Measurements from ENCODE around the gene FIS1. TPM values are rescaled to one million over a fixed set of nuclear protein-coding genes. Genes with fewer than 3 reads are reported as not detected.
A peak's percentile ranks its signal among the peaks of the same experiment; 100 is the strongest.
"Not testable (repeated sequence)": the region's sequence is repeated elsewhere in the genome, so short reads cannot be mapped to it uniquely, and the experiment has no call there.

FIS1 gene
- total RNA-seq, 1 donor from 2014 or later, result 209 TPM

GRCh38 chr7:101288439-101288838 is 43.6 kb upstream of the FIS1 start:
- no peak for DNase-seq (ENCODE audit: low read depth)
- Histone ChIP-seq H3K36me3 (ENCODE audit: control insufficient read depth, insufficient read depth, low read length) (no peaks in the 10 kb centered on the region), H3K27me3 (ENCODE audit: control insufficient read depth, insufficient read depth, low read length) (peaks cover 2% of the 10 kb centered on the region), H3K4me3 (ENCODE audit: low read depth, low read length) (no peak overlapping the region)
- no peak for FAIRE-seq
- no peak for TF ChIP-seq CTCF (IDR thresholded peaks at IDR 0.05; ENCODE audit: insufficient read depth, low read length, severe bottlenecking)

GRCh38 chr7:101287032-101287431 is 42.2 kb upstream of the FIS1 start:
- FAIRE-seq, result no peak
- no peak overlapping the region for H3K4me3 ChIP-seq (ENCODE audit: low read depth, low read length)
- H3K36me3 ChIP-seq (ENCODE audit: control insufficient read depth, insufficient read depth, low read length), result no peaks in the 10 kb centered on the region
- TF ChIP-seq CTCF (IDR thresholded peaks at IDR 0.05; ENCODE audit: insufficient read depth, low read length, severe bottlenecking), result no peak
- no peak for DNase-seq (ENCODE audit: low read depth)
- H3K27me3 ChIP-seq (ENCODE audit: control insufficient read depth, insufficient read depth, low read length), result peaks cover 2% of the 10 kb centered on the region

GRCh38 chr7:101285880-101286279 is 41.0 kb upstream of the FIS1 start:
- H3K4me3 ChIP-seq (ENCODE audit: low read depth, low read length); H3K36me3 ChIP-seq (ENCODE audit: control insufficient read depth, insufficient read depth, low read length); H3K27me3 ChIP-seq (ENCODE audit: control insufficient read depth, insufficient read depth, low read length); FAIRE-seq; DNase-seq (ENCODE audit: low read depth): not testable (repeated sequence)

- FAIRE-seq (no peak), DNase-seq (ENCODE audit: low read depth) (no peak)
- H3K36me3 ChIP-seq (ENCODE audit: control insufficient read depth, insufficient read depth, low read length), result no peaks in the 10 kb centered on the region
- no peak overlapping the region for H3K4me3 ChIP-seq (ENCODE audit: low read depth, low read length)
- TF ChIP-seq CTCF (IDR thresholded peaks at IDR 0.05; ENCODE audit: insufficient read depth, low read length, severe bottlenecking), result no peak
- peaks cover 2% of the 10 kb centered on the region for H3K27me3 ChIP-seq (ENCODE audit: control insufficient read depth, insufficient read depth, low read length)
Observed at GRCh38 chr7:101285171-101285570, 40.3 kb upstream of the FIS1 start.

- H3K36me3 ChIP-seq (ENCODE audit: control insufficient read depth, insufficient read depth, low read length); FAIRE-seq; DNase-seq (ENCODE audit: low read depth); H3K27me3 ChIP-seq (ENCODE audit: control insufficient read depth, insufficient read depth, low read length); H3K4me3 ChIP-seq (ENCODE audit: low read depth, low read length): not testable (repeated sequence)
Observed at GRCh38 chr7:101280912-101281311, 36.0 kb upstream of the FIS1 start.

- peak; percentile 60 for FAIRE-seq
- H3K4me3 ChIP-seq (ENCODE audit: low read depth, low read length), result no peak overlapping the region
Observed at GRCh38 chr7:101278461-101279292, 33.8 kb upstream of the FIS1 start.

More at GRCh38 chr7:101278461-101279292, 33.8 kb upstream of the FIS1 start:
- no peak for DNase-seq (ENCODE audit: low read depth)
- Histone ChIP-seq H3K36me3 (ENCODE audit: control insufficient read depth, insufficient read depth, low read length) (no peaks in the 10 kb centered on the region), H3K27me3 (ENCODE audit: control insufficient read depth, insufficient read depth, low read length) (no peaks in the 10 kb centered on the region)
- no peak for TF ChIP-seq CTCF (IDR thresholded peaks at IDR 0.05; ENCODE audit: insufficient read depth, low read length, severe bottlenecking)
